ENCODE data around the gene FGFRL1. TPM values are rescaled to one million over a fixed set of nuclear protein-coding genes. Genes with fewer than 3 reads are reported as not detected.
"Not testable (repeated sequence)": the region's sequence is repeated elsewhere in the genome, so short reads cannot be mapped to it uniquely, and the experiment has no call there.

The FGFRL1 gene
- total RNA-seq, 2 experiments from 2014 or later, result 10.5 to 10.6 TPM

GRCh38 chr4:1049591-1049905, 38.1 kb downstream of the FGFRL1 start:
- H3K27ac Mint-ChIP-seq, result no peak overlapping the region

DNA sequence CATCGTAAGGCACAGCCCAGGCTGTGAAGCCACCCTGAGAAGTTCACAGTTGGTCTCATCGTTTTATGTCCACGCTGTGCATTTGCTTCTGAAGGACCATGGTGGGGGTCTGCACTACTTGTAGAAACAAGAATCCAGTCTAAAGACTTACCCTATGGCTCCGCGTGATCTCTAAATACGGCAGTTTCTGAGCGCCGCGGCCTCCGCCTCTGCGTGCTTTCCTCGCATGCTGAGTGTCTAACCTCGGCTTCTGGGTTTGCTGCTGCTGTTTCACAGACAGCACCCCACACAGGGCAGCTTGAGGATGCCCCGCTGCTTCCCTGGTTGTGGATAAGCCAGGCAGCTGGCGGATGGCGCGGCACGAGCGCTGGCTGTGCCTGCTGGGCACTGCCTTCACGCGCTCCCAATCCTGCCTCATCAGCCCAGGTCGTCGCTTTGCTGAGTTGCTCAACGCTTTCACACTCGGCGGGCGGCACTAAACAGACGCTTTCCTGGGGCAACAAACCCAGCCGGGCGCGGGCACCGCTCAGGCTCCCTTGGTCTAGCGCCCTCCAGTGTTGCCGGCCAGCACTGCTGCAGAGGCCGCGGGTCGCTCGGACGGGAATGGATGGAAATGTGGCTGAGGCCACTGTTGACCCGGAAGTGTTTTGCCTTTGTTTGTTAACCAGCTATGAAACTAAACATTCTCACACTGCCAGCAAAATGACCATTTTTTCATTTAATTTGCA, 39.2 kb downstream of the FGFRL1 start:
- peaks cover 2% of the 10 kb centered on the region for H3K36me3 Mint-ChIP-seq (ENCODE audit: low read depth)
- DNase-seq, result no peak
- H3K4me1 Mint-ChIP-seq, result peaks cover 2% of the 10 kb centered on the region
- ChIA-PET CTCF (no interaction called here), POLR2A (no interaction called here)
- peaks cover 11% of the 10 kb centered on the region for H3K27me3 Mint-ChIP-seq
- no peak overlapping the region for H3K4me3 Mint-ChIP-seq
- peaks cover 2% of the 10 kb centered on the region for H3K9me3 Mint-ChIP-seq
- no peak overlapping the region for H3K27ac Mint-ChIP-seq

More at GRCh38 chr4:1049591-1049905, 38.1 kb downstream of the FGFRL1 start:
- peaks cover 2% of the 10 kb centered on the region for H3K9me3 Mint-ChIP-seq
- no peak for DNase-seq
- peaks cover 2% of the 10 kb centered on the region for H3K36me3 Mint-ChIP-seq (ENCODE audit: low read depth)
- H3K4me3 Mint-ChIP-seq, result no peak overlapping the region
- ChIA-PET POLR2A (no interaction called here), CTCF (interaction anchor here (1.1 kb wide), 1 partner anchor 651 kb away, joined by 3 read pairs; no protein-coding TSS in a partner anchor)
- H3K4me1 Mint-ChIP-seq, result no peaks in the 10 kb centered on the region
- H3K27me3 Mint-ChIP-seq, result peaks cover 11% of the 10 kb centered on the region

DNA sequence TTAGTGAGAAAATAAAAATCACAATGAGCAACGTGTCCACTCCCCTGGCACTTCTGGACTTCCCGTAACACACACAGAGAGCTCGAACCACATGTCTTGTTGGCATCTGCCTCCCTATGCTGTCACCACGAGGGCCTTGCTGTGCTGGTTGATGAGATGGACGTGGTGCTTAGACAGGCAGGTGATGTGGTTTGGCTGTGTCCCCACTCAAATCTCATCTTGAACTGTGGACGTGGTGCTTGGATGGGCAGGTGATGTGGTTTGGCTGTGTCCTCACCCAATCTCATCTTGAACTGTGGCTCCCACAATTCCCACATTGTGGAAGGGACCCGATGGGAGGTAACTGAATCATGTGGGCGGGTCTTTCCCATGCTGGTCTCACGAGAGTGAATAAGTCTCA, 40.0 kb downstream of the FGFRL1 start:
- H3K4me1 Mint-ChIP-seq, result peaks cover 10% of the 10 kb centered on the region
- ChIA-PET POLR2A (no interaction called here), CTCF (no interaction called here)
- no peak for DNase-seq
- peaks cover 11% of the 10 kb centered on the region for H3K27me3 Mint-ChIP-seq
- H3K9me3 Mint-ChIP-seq, result peaks cover 2% of the 10 kb centered on the region
- no peak overlapping the region for H3K4me3 Mint-ChIP-seq
- H3K36me3 Mint-ChIP-seq (ENCODE audit: low read depth), result peaks cover 2% of the 10 kb centered on the region
- H3K27ac Mint-ChIP-seq, result no peak overlapping the region

- Mint-ChIP-seq H3K36me3 (ENCODE audit: low read depth) (no peaks in the 10 kb centered on the region), H3K4me1 (peaks cover 10% of the 10 kb centered on the region), H3K4me3 (no peak overlapping the region), H3K27me3 (peaks cover 8% of the 10 kb centered on the region), H3K27ac (no peak overlapping the region), H3K9me3 (peaks cover 2% of the 10 kb centered on the region)
- no peak for DNase-seq
- CTCF ChIA-PET, result no interaction called here
- POLR2A ChIA-PET, result no interaction called here
These were observed 40.8 kb downstream of the FGFRL1 start for GRCh38 chr4:1052231-1052671.

DNA sequence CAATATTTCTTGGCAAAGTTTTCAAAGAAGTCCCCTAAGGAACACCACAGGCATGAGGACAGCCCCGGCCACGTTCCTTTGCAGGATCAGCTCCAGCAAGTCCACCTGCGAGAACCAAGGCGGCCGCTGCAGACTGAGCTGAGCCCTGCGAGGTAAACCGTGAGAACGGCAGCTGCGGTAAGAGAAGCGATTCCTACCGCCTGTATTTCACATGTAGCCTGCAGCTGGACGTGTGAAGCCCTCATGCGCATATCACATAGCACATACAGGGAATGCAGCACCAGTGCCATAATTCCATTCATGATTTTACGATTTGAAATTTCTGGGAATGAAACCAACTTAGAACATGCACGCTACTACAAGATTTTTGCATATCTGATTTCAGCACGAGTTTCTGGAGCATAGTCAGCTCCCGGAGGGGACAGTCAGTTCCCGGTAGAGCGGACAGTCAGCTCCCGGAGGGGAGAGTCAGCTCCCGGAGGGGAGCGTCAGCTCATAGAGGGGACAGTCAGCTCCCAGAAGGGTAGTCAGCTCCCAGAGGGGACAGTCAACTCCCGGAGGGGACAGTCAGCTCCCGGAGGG, 41.7 kb downstream of the FGFRL1 start:
- POLR2A ChIA-PET, result no interaction called here
- CTCF ChIA-PET, result interaction anchor here (0.5 kb wide), 1 partner anchor 706 kb away, joined by 3 read pairs; no protein-coding TSS in a partner anchor
- Mint-ChIP-seq H3K4me3 (no peak overlapping the region), H3K27me3 (peaks cover 3% of the 10 kb centered on the region), H3K36me3 (ENCODE audit: low read depth) (no peaks in the 10 kb centered on the region), H3K27ac (no peak overlapping the region), H3K4me1 (peaks cover 10% of the 10 kb centered on the region), H3K9me3 (peaks cover 2% of the 10 kb centered on the region)
- no peak for DNase-seq

GRCh38 chr4:1053891-1054290, 42.5 kb downstream of the FGFRL1 start:
- H3K36me3 Mint-ChIP-seq (ENCODE audit: low read depth); POLR2A ChIA-PET; H3K4me3 Mint-ChIP-seq: not testable (repeated sequence)

DNA sequence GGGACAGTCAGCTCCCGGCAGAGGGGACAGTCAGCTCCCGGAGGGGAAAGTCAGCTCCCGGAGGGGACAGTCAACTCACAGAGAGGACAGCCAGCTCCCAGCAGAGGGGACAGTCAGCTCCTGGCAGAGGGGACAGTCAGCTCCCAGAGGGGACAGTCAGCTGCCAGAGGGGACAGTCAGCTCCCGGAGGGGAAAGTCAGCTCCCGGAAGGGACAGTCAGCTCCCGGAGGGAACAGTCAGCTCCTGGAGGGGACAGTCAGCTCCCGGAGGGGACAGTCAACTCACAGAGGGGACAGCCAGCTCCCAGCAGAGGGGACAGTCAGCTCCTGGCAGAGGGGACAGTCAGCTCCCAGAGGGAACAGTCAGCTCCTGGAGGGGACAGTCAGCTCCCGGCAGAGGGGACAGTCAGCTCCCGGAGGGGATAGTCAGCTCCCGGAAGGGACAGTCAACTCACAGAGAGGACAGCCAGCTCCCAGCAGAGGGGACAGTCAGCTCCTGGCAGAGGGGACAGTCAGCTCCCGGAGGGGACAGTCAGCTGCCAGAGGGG, 43.3 kb downstream of the FGFRL1 start:
- H3K4me3 Mint-ChIP-seq; H3K27ac Mint-ChIP-seq; POLR2A ChIA-PET; DNase-seq; H3K27me3 Mint-ChIP-seq; H3K9me3 Mint-ChIP-seq; H3K36me3 Mint-ChIP-seq (ENCODE audit: low read depth): not testable (repeated sequence)
- CTCF ChIA-PET, result interaction anchor here (1.7 kb wide), 1 partner anchor 17 kb away, joined by 4 read pairs; no protein-coding TSS in a partner anchor
- peaks cover 10% of the 10 kb centered on the region for H3K4me1 Mint-ChIP-seq

More at GRCh38 chr4:1053891-1054290, 42.5 kb downstream of the FGFRL1 start:
- DNase-seq, H3K9me3 Mint-ChIP-seq, H3K27ac Mint-ChIP-seq, CTCF ChIA-PET, H3K27me3 Mint-ChIP-seq: not testable (repeated sequence)
- peaks cover 10% of the 10 kb centered on the region for H3K4me1 Mint-ChIP-seq

- DNase-seq; H3K9me3 Mint-ChIP-seq; POLR2A ChIA-PET; H3K27me3 Mint-ChIP-seq; H3K36me3 Mint-ChIP-seq (ENCODE audit: low read depth): not testable (repeated sequence)
- H3K4me1 Mint-ChIP-seq, result peaks cover 10% of the 10 kb centered on the region
- peak overlapping the region; percentile 52 for H3K4me3 Mint-ChIP-seq
- H3K27ac Mint-ChIP-seq, result peak overlapping the region; percentile 76
- CTCF ChIA-PET, result interaction anchor here (1.7 kb wide), 1 partner anchor 17 kb away, joined by 4 read pairs; no protein-coding TSS in a partner anchor
These were observed 43.8 kb downstream of the FGFRL1 start for GRCh38 chr4:1055243-1055701.

GRCh38 chr4:1055721-1056590, 44.5 kb downstream of the FGFRL1 start:
- H3K9me3 Mint-ChIP-seq, result peaks cover 2% of the 10 kb centered on the region
- POLR2A ChIA-PET, result no interaction called here
- CTCF ChIA-PET, result interaction anchor here (1.7 kb wide), 1 partner anchor 18 kb away, joined by 4 read pairs; no protein-coding TSS in a partner anchor
- peak overlapping the region; percentile 52 for H3K4me3 Mint-ChIP-seq
- DNase-seq, result peak; percentile 81
- H3K4me1 Mint-ChIP-seq, result peaks cover 10% of the 10 kb centered on the region
- H3K27me3 Mint-ChIP-seq, result peaks cover 3% of the 10 kb centered on the region
- H3K36me3 Mint-ChIP-seq (ENCODE audit: low read depth), result no peaks in the 10 kb centered on the region
- H3K27ac Mint-ChIP-seq, result peak overlapping the region; percentile 76

DNA sequence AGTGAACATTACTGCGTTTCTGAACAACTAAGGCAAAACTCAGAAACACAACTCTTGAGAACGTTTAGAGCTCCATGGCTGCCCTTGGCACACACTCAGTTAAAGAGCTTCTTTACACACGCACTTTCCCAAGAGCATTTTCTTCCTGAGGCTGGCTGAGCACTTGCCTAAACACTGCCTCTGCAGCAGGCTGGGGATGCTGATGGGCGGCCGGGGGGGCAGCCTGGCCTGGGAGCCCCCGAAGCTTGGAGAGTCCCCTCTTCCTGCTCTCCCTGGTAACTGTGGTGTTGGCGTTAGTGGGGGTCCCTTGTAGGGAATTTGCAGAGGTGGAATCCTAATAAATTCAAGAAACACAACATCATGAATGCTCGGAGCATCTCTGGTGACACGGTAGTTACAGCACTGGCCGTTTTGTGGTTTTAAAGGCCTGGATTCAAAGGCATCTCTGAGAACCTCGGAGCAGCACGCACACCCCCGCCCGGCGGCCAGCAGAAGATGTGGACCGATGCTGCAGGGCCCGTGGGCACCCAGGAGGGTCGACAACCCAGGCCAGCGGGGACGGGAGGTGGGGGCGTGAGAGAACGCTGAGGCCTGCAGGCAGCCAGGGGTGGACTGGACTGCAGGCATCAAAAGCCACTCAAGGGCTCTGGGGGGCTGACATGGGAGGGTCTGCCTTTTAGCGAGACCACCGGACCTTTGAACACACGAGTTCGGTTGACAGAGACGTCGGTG, 45.4 kb downstream of the FGFRL1 start:
- Mint-ChIP-seq H3K4me3 (peak overlapping the region; percentile 52), H3K36me3 (ENCODE audit: low read depth) (no peaks in the 10 kb centered on the region), H3K4me1 (peaks cover 12% of the 10 kb centered on the region), H3K27ac (no peak overlapping the region), H3K9me3 (peaks cover 1% of the 10 kb centered on the region), H3K27me3 (peaks cover 6% of the 10 kb centered on the region)
- ChIA-PET POLR2A (no interaction called here), CTCF (interaction anchor here (1.7 kb wide), 1 partner anchor 19 kb away, joined by 4 read pairs; no protein-coding TSS in a partner anchor)
- DNase-seq, result no peak

DNA sequence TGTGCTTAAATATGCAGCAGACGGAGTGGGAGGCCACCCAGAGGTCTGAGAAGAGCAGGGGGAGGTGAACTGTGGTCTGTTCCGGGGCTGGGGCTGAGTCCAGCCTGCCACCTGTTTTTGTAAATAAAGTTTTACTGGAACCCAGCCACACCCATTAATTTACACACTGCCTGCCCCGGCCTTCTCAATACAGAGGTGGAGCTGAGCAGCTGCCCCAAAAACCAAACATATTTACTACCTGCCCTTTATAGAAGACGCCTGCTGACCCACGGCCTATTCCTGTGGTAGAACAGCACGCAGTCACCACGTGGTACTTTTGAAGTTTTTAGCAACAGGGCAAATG, 45.9 kb downstream of the FGFRL1 start:
- peaks cover 17% of the 10 kb centered on the region for H3K4me1 Mint-ChIP-seq
- ChIA-PET POLR2A (no interaction called here), CTCF (no interaction called here)

More for the DNA sequence above, 45.9 kb downstream of the FGFRL1 start:
- H3K36me3 Mint-ChIP-seq (ENCODE audit: low read depth), result no peaks in the 10 kb centered on the region
- DNase-seq, result no peak
- H3K27ac Mint-ChIP-seq, result no peak overlapping the region
- peaks cover 11% of the 10 kb centered on the region for H3K27me3 Mint-ChIP-seq
- no peak overlapping the region for H3K4me3 Mint-ChIP-seq
- no peaks in the 10 kb centered on the region for H3K9me3 Mint-ChIP-seq
